HepG2 (cell line): Measurements from ENCODE around the gene YWHAQ. TPM values are rescaled to one million over a fixed set of nuclear protein-coding genes. Genes with fewer than 3 reads are reported as not detected.
"Not testable (repeated sequence)": the region's sequence is repeated elsewhere in the genome, so short reads cannot be mapped to it uniquely, and the experiment has no call there.

Source experiments
- ATAC-seq: fragments of 200-7000 bp; cut with Tn5 transposase; 3 replicates; pipeline ENCODE4 v1.9.1; 2020; ENCODE audit warnings: mild to moderate bottlenecking, moderate library complexity
- BruUV-seq: library from RNA; stranded (reverse); fragments of 400-500 nt; replicated peaks from 2 replicates; lab custom pipeline; 2021; lab: Mats Ljungman, UMichigan
- CTCF ChIA-PET: fragments of 300-600 bp; formaldehyde crosslinking; extraction: SDS; loops from one replicate; lab custom pipeline; 2021; ENCODE audit warnings: low total read pairs, inconsistent platforms, low intra/inter-chr PET ratio; lab: Yijun Ruan, JAX
- POLR2A ChIA-PET: fragments of 350-600 bp; sonication (Branson Sonifier 250); formaldehyde crosslinking; loops from one replicate; lab custom pipeline; 2020; ENCODE audit warnings: antibody characterized with exemption, inconsistent platforms; lab: Yijun Ruan, JAX
- DNase-seq: peaks from one replicate; pipeline ENCODE4 v3.0.0-alpha.2; 2015; ENCODE audit warnings: low spot score
- FAIRE-seq: peaks from 3 replicates; lab custom pipeline; 2011; peaks lifted over from hg19 to GRCh38; lab: Jason Lieb, UNC
- H2AFZ ChIP-seq: one replicate; pipeline ENCODE4 v1.6.1; 2011; ENCODE audit warnings: low read length, inconsistent platforms
- H3K27ac ChIP-seq: fragments of 300-600 bp; 3 replicates; pipeline ENCODE4 v1.8.0; 2011; ENCODE audit warnings: mixed run types, mild to moderate bottlenecking, mixed read lengths, low read length, inconsistent platforms; ENCODE audit not compliant: insufficient read depth; ENCODE audit errors: extremely low read length
- H3K27me3 ChIP-seq, 2 experiments: fragments of 200-600 bp in 1 of 2; 2 replicates in 1 of 2; 3 replicates in 1 of 2; pipeline versions ENCODE4 v1.6.0 to v1.8.0; 2011; ENCODE audit warnings: low read length in 2 of 2, mild to moderate bottlenecking in 2 of 2, moderate library complexity in 2 of 2, inconsistent platforms in 1 of 2; ENCODE audit not compliant: insufficient read depth in 2 of 2, control insufficient read depth in 1 of 2
- H3K36me3 ChIP-seq, 2 experiments: fragments of 200-600 bp in 1 of 2; replicated peaks in 1 of 2; 2 replicates in 1 of 2; 3 replicates in 1 of 2; pipeline versions ENCODE4 v1.5.1 to v1.8.0; 2011; ENCODE audit warnings: low read length in 2 of 2, inconsistent platforms in 1 of 2; ENCODE audit not compliant: insufficient read depth in 2 of 2, control insufficient read depth in 1 of 2
- H3K4me1 ChIP-seq: 2 replicates; pipeline ENCODE4 v1.5.1; 2012; ENCODE audit warnings: low read length, inconsistent platforms; ENCODE audit not compliant: insufficient read depth
- H3K4me2 ChIP-seq: 2 replicates; pipeline ENCODE4 v1.6.0; 2011; ENCODE audit warnings: low read depth, low read length, inconsistent platforms
- H3K4me3 ChIP-seq, 3 experiments: fragments of 200-600 bp in 1 of 3; sonication (generic), shearing (Covaris generic) in 1 of 3; replicated peaks in 1 of 3; 2 replicates each; pipeline ENCODE4 v1.5.1; 2011 to 2016; ENCODE audit warnings: low read length in 3 of 3, inconsistent platforms in 2 of 3, low read depth in 2 of 3, mild to moderate bottlenecking in 2 of 3, control low read depth in 1 of 3, mixed read lengths in 1 of 3; ENCODE audit not compliant: insufficient read depth in 1 of 3
- H3K79me2 ChIP-seq: one replicate; pipeline ENCODE4 v1.6.1; 2011; ENCODE audit warnings: low read length, inconsistent platforms; ENCODE audit not compliant: insufficient read depth
- H3K9ac ChIP-seq: 2 replicates; pipeline ENCODE4 v1.6.0; 2011; ENCODE audit warnings: mild to moderate bottlenecking, low read depth, low read length, inconsistent platforms; ENCODE audit not compliant: insufficient read depth
- H3K9me3 ChIP-seq: 2 replicates; pipeline ENCODE4 v1.5.1; 2012; ENCODE audit warnings: mild to moderate bottlenecking, low read length
- H4K20me1 ChIP-seq: 2 replicates; pipeline ENCODE4 v1.6.0; 2011; ENCODE audit warnings: inconsistent platforms, mild to moderate bottlenecking, low read length, moderate library complexity; ENCODE audit not compliant: insufficient read depth
- NFIB ChIP-seq: sonication (generic); formaldehyde crosslinking; IDR thresholded peaks from 2 replicates; pipeline ENCODE4 v1.9.0; 2021; ENCODE audit warnings: missing genetic modification reagents, mild to moderate bottlenecking, borderline replicate concordance
- RARG ChIP-seq: sonication (generic); formaldehyde crosslinking; IDR thresholded peaks from 2 replicates; pipeline ENCODE4 v1.4.0; 2020; ENCODE audit warnings: low read depth, mild to moderate bottlenecking, missing genetic modification reagents
- SMAD1 ChIP-seq: sonication (generic); formaldehyde crosslinking; IDR thresholded peaks from 2 replicates; pipeline ENCODE4 v1.4.0; 2020; ENCODE audit warnings: missing genetic modification reagents, low read depth, mild to moderate bottlenecking, borderline replicate concordance
- TAF15 ChIP-seq: fragments of 200-400 bp; formaldehyde crosslinking; IDR thresholded peaks from one replicate; pipeline ENCODE4 v1.6.1; 2018; ENCODE audit warnings: mild to moderate bottlenecking, low read depth, low read length; ENCODE audit not compliant: poor library complexity, severe bottlenecking
- ZNF317 ChIP-seq: sonication (generic); formaldehyde crosslinking; IDR thresholded peaks from 2 replicates; pipeline ENCODE4 v1.5.0; 2020; ENCODE audit warnings: mild to moderate bottlenecking, missing genetic modification reagents
- WGBS: methylation state at CpG from one replicate; pipeline ENCODE4 v1.1.6; 2017; ENCODE audit warnings: low lambda C conversion rate; 5-methylcytosine and 5-hydroxymethylcytosine counted together
- in situ Hi-C: cut with HindIII; loops from 2 replicates; pipeline ENCODE4 v1.10.0; 2017; ENCODE audit warnings: low pct_unique_long_range_greater_than_20kb; ENCODE audit not compliant: extremely low pct_ligation_motif_present
- intact Hi-C: fragments of 100-400 bp; cut with micrococcal nuclease; formaldehyde crosslinking; loops from one replicate; pipeline ENCODE4 v1.10.0; 2022; ENCODE audit not compliant: unreplicated experiment
- polyA plus RNA-seq, 8 experiments: library from polyadenylated mRNA; depleted of rRNA in 3 of 8; stranded (reverse) in 7 of 8; unstranded in 1 of 8; fragments of >200 nt; fragmentation: Illumina TruSeq in 4 of 8; extraction: Trizol in 4 of 8; gene quantifications; 2 replicates each; pipeline versions ENCODE4 v1.2.1 to v1.2.3, GENCODE V29; 2011 to 2016; ENCODE audit warnings: low read depth in 4 of 8, missing spikeins in 1 of 8, mixed read lengths in 1 of 8; ENCODE audit not compliant: insufficient read depth in 1 of 8
- total RNA-seq, 5 experiments: library from RNA; depleted of rRNA; stranded (reverse); fragments of >200 nt; fragmentation: Illumina TruSeq; extraction: Trizol; gene quantifications; 2 replicates each; pipeline ENCODE4 v1.2.3, GENCODE V29; 2016; ENCODE audit warnings: low read depth in 1 of 5
- TF ChIP-seq, protein P1 (sequence below): IDR thresholded peaks from 2 replicates; pipeline ENCODE4 v1.6.1; 2018; ENCODE audit warnings: missing genetic modification reagents
- TF ChIP-seq, protein P2 (sequence below): sonication (generic); formaldehyde crosslinking; IDR thresholded peaks from 2 replicates; pipeline ENCODE4 v1.5.1; 2020; ENCODE audit warnings: mild to moderate bottlenecking, missing genetic modification reagents, moderate library complexity
- TF ChIP-seq, protein P3 (sequence below): sonication (generic); formaldehyde crosslinking; IDR thresholded peaks from 2 replicates; pipeline ENCODE4 v1.8.0; 2023; ENCODE audit warnings: mild to moderate bottlenecking, missing genetic modification reagents
- TF ChIP-seq, protein P4 (sequence below): sonication (generic); formaldehyde crosslinking; IDR thresholded peaks from 2 replicates; pipeline ENCODE4 v1.5.1; 2020; ENCODE audit warnings: mild to moderate bottlenecking, missing genetic modification reagents

YWHAQ gene
- total and polyA plus RNA-seq, 2 of the 13 experiments (the other 11 are each of a cell fraction or from before 2014, with no cell fraction given): 160 to 304 TPM

DNA sequence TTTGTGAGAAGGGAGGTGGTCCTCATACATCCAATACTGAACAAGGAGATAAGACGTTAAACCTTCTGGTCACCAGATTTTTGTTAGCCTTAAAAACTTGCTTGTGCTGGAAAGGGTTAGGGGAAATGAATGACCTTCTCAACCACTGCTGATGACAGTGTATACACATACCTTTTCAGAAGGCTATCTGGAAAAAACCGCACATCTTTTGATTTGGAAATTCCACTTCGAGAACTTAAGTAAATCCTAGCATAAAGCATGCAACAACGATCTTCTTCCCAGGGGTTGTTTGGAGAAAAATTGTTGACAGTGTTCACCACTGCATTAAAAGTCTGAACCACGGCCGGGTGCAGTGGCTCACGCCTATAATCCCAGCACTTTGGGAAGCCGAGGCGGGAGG lies 7.6 kb downstream of the YWHAQ start (continued):
- TF ChIP-seq NFIB (CRISPR knock-in tag) (no peak), ZNF317 (CRISPR knock-in tag) (no peak), RARG (CRISPR knock-in tag) (no peak)

- POLR2A ChIA-PET: interaction anchor here (5.4 kb wide), 1 partner anchor 8 kb away, joined by 31 read pairs; the partner anchor contains the start of gene YWHAQ
- DNase-seq, H3K9me3 ChIP-seq, H3K9ac ChIP-seq, H3K27me3 ChIP-seq, H3K27ac ChIP-seq, FAIRE-seq, in situ Hi-C loops, intact Hi-C loops, H3K4me3 ChIP-seq, H2AFZ ChIP-seq, H3K4me2 ChIP-seq, ATAC-seq, BruUV-seq, CTCF ChIA-PET: not testable (repeated sequence)
- Histone ChIP-seq H3K79me2 (peaks cover 98% of the 10 kb centered on the region), H3K36me3 (peaks cover 3 to 35% of the 10 kb centered on the region in 2 experiments; a peak in 4 of 5 replicates), H3K4me1 (peaks cover 56% of the 10 kb centered on the region), H4K20me1 (peaks cover 73% of the 10 kb centered on the region)
- 95% methylated on average over 6 of the region's 6 CpGs for WGBS
These were observed 9.1 kb downstream of the YWHAQ start for GRCh38 chr2:9621655-9622054.

DNA sequence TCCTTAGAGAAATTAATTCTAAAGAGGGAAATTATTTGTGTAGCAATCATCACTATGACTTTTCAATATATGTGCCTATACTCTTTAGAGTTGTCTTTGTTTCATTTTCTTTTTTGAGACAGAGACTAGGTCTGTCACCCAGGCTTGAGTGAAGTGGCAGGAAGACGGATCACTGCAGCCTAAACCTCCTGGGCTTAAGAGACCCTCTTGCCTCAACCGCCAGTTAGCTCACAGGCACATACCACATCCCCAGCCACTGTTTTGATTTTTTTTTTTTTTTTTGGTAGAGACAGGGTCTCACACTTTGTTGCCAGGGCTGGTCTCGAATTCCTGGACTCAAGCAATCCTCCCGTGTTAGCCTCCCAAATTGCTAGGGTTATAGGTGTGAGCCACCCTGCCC lies 12.4 kb downstream of the YWHAQ start:
- Histone ChIP-seq H3K9ac (no peak overlapping the region), H3K4me1 (peaks cover 40% of the 10 kb centered on the region), H3K79me2 (peaks cover 98% of the 10 kb centered on the region), H3K4me3 (no peak overlapping the region), H3K4me2 (no peak overlapping the region), H3K9me3 (no peaks in the 10 kb centered on the region), H4K20me1 (peaks cover 72% of the 10 kb centered on the region), H2AFZ (no peak overlapping the region), H3K27ac (no peak overlapping the region), H3K27me3 (no peaks in the 10 kb centered on the region), H3K36me3 (peaks cover 3 to 36% of the 10 kb centered on the region in 2 experiments; a peak in 4 of 5 replicates)
- FAIRE-seq (no peak), DNase-seq (no peak), ATAC-seq (no peak)
- in situ Hi-C loops (no loop called here), intact Hi-C loops (no loop called here)
- BruUV-seq: no TSS peak
- POLR2A ChIA-PET: interaction anchor here (0.7 to 5.4 kb wide), 2 partner anchors 12 to 62 kb away, joined by 4 to 31 read pairs; partner anchors contain the start of genes ADAM17 and YWHAQ
- CTCF ChIA-PET: no interaction called here
- WGBS: 94% methylated on average over 4 of the region's 4 CpGs
- TF ChIP-seq, protein P1, sequence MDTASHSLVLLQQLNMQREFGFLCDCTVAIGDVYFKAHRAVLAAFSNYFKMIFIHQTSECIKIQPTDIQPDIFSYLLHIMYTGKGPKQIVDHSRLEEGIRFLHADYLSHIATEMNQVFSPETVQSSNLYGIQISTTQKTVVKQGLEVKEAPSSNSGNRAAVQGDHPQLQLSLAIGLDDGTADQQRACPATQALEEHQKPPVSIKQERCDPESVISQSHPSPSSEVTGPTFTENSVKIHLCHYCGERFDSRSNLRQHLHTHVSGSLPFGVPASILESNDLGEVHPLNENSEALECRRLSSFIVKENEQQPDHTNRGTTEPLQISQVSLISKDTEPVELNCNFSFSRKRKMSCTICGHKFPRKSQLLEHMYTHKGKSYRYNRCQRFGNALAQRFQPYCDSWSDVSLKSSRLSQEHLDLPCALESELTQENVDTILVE (CRISPR knock-in tag): no peak
- TF ChIP-seq SMAD1 (CRISPR knock-in tag): no peak
- no peak for TF ChIP-seq TAF15
- TF ChIP-seq, protein P2, sequence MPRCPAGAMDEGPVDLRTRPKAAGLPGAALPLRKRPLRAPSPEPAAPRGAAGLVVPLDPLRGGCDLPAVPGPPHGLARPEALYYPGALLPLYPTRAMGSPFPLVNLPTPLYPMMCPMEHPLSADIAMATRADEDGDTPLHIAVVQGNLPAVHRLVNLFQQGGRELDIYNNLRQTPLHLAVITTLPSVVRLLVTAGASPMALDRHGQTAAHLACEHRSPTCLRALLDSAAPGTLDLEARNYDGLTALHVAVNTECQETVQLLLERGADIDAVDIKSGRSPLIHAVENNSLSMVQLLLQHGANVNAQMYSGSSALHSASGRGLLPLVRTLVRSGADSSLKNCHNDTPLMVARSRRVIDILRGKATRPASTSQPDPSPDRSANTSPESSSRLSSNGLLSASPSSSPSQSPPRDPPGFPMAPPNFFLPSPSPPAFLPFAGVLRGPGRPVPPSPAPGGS (CRISPR knock-in tag): no peak
- TF ChIP-seq, protein P3, sequence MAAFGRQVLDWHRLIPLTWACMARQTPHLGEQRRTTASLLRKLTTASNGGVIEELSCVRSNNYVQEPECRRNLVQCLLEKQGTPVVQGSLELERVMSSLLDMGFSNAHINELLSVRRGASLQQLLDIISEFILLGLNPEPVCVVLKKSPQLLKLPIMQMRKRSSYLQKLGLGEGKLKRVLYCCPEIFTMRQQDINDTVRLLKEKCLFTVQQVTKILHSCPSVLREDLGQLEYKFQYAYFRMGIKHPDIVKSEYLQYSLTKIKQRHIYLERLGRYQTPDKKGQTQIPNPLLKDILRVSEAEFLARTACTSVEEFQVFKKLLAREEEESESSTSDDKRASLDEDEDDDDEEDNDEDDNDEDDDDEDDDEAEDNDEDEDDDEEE (CRISPR knock-in tag): no peak
- TF ChIP-seq, protein P4, sequence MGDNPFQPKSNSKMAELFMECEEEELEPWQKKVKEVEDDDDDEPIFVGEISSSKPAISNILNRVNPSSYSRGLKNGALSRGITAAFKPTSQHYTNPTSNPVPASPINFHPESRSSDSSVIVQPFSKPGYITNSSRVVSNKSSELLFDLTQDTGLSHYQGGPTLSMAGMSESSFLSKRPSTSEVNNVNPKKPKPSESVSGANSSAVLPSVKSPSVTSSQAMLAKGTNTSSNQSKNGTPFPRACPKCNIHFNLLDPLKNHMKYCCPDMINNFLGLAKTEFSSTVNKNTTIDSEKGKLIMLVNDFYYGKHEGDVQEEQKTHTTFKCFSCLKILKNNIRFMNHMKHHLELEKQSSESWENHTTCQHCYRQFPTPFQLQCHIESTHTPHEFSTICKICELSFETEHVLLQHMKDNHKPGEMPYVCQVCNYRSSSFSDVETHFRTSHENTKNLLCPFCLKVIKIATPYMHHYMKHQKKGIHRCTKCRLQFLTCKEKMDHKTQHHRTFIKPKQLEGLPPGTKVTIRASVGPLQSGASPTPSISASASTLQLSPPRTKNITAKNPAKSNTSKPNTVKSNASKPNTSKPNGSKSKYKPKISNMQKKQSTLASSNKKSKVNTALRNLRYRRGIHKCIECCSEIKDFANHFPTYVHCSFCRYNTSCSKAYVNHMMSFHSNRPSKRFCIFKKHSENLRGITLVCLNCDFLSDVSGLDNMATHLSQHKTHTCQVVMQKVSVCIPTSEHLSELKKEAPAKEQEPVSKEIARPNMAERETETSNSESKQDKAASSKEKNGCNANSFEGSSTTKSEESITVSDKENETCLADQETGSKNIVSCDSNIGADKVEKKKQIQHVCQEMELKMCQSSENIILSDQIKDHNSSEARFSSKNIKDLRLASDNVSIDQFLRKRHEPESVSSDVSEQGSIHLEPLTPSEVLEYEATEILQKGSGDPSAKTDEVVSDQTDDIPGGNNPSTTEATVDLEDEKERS: no peak
